SIG-M5 treated with dmso at 0.1 percent for 504 hours (cell line): Measurements from ENCODE around the gene NAV2.
"Not testable (repeated sequence)": the region's sequence is repeated elsewhere in the genome, so short reads cannot be mapped to it uniquely, and the experiment has no call there.

ENCODE experiments used
- DNase-seq: peaks from one replicate; lab custom pipeline; 2025; ENCODE audit not compliant: unreplicated experiment; lab: John Stamatoyannopoulos, UW

Gene NAV2

DNA sequence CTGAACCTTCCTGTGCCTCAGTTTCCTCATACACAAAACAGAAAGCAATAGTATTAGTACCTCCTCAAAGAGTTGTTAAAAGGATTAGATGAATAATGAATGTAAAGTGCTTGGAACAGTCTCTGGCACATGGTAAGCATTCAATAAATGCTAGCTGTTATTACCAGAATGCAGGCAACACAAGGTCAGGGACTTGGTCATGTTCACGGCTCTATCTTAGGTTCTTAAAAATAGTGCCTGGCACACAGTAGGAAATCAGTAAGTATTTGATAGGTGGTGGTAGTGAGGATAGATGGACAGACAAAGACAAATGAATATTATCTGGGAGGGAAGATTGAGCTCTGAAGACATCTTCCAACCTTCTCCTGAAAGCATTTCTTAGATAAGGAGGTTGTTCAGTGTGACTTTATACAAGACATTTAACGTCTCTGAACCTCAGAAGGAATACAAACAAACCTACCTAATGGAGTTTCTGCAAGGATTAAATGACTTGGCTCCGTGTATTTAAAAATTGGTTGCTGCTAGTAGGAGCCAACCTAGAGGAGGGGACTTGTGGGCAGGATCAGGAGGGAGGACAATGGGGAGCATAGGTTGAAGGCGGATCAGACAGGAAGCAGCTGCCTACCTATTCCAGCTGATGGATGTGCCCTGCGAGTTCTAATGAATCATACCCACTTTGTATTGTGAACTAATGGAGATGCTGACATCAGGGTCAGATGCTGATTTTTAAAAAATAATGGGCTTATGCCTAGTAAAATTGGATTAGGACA lies 353.6 kb downstream of the NAV2 start:
- no peak for DNase-seq

DNA sequence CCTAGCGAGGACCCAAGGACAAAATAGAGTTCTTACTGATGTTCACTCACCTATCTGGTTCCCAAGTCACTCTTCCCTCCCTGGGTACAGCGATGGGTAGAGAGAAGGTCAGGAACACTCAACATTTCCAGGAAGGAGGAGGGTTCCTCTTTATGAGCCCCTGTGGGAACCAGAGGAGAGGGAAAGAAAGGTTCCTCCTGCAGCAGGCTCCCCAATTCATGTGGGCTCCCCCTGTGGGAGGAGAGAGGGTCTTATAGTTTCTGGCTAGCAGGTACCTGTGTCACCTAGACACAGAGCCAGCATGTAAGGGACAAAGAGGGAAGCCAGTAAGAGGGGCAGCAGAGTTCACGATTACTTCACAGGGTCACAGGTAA lies 354.1 kb downstream of the NAV2 start:
- DNase-seq, result no peak

DNA sequence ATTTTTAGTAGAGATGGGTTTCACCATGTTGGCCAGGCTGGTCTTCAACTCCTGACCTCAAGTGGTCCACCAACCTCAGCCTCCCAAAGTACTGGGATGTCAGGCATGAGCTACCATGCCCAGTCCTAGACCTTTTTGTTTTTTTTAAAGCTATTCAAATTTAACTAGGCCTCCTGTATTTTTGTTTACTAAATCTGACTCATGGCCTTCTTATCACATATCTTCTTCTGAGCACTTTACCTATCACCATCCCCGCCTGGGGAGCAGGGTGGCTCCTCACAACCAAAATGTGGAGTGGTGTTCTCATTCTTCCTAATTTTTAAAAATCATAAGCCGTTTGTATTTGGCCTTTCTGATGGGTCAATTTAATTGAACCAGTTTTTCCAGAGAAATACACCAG lies 355.0 kb downstream of the NAV2 start:
- no peak for DNase-seq

DNA sequence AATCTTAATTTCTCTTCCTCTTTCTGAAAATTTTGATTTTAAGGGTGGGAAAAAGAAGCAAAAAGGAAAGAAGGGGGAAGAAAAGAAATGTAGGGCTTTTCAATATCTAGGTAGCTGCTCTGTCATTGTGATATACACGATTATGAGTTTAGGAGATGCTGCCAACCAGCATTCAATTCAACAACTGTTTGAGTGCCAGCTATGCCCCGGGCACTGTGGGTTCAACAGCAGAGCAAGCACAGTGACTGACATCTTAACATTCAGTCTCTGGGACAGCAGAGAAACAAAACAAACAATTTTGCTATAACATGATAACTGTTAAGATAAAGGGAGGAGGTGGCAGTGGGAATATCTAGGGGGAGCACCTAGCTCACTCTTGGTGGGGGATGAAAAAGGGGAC lies 356.1 kb downstream of the NAV2 start:
- no peak for DNase-seq

DNA sequence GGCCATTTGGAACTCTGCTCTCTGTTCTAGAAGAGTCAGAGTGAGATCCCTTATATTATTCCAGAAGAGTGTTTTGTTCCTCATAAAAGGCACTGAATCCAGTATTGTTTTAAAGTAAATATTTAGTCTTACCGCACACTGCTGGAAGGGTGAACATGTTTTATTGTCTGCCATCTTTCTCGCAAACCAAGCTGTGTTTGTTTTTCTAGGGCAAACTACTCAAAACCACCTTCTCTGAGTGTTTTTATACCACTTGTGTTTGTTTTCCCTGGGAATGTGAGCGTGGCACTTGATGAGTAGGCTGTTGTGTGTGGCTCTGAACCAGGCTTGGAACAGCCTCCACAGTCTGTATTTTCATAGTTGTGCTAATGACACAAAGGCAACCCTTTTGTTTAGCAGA lies 357.8 kb downstream of the NAV2 start:
- DNase-seq, result no peak

DNA sequence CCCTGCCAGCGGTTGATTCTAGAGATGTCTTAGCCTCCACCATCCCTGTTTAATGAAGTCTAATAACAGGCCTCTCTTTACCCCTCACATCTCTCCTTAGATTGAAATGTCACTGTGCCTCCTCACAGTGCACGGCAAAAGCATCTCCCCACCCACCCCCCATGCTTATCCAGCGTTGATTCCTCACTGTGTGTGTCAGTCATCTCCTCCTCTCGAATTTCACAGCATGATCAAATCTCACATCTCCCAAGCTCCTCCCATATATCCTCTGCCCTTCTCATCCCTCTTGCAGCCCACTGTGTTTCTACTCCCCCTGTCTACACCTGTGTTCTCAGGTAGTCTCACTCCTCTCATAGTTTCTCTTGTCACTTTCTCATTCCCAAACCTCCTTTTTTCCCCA lies 363.0 kb downstream of the NAV2 start:
- no peak for DNase-seq

DNA sequence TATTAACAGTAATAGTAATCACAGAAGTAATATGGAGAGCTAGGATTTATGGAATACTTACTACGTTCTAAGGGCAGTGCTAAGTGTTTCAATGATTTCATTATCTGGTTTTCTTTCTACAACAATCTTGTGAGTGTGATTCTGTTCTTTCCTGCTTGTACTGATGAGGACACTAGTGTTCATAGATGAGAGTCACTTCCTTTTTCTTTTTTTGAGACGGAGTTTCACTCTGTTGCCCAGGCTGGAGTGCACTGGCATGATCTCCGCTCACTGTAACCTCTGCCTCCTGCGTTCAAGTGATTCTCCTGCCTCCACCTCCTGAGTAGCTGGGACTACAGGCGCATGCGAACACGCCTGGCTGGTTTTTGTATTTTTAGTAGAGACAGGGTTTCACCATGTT lies 366.2 kb downstream of the NAV2 start:
- DNase-seq, result no peak

DNA sequence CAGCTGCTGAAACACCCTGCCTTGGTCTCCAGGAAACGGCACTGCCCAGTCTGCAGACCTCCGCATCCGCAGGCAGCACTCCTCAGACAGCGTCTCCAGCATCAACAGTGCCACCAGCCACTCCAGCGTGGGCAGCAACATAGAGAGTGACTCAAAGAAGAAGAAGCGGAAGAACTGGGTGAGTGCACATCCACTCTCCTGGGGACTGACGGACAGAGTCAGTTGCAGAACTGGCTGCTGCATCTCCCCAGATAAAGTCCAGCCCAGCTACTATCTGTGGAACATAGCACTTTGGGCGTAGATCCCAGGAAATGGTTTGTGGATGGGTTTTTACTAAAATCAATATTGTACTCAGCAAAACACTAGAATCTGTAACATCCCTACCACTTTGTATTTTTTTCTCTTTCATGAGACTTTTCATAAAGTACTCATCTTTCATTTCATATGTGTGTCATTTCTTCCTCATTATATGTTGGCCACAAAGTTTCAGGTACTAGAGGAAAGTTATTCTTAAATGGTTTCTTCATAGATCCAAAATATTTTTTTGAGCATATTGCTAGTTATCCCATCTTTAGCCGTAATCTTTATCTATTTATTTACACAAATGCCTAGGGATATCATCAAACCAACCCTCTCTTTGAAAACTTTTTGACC lies 367.5 kb downstream of the NAV2 start:
- no peak for DNase-seq

DNA sequence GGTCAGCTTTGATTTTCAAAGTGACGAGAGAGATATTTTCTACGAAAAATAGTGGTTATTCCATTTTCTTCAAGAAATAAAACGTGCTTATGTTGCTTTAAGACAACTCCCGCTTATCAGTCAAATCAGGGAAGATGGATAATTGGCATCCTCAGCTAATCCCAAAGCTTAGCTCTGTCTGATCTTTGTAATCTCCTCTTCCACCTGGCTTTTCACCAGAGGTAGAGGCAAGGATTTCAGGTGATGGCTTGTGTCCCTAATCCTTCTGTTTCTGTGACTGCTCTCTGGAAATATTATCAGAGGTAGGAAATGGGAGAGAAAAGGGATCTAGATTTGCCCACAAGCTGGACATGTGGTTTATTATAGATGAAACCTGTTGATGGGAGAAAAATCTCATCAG lies 368.7 kb downstream of the NAV2 start:
- no peak for DNase-seq

DNA sequence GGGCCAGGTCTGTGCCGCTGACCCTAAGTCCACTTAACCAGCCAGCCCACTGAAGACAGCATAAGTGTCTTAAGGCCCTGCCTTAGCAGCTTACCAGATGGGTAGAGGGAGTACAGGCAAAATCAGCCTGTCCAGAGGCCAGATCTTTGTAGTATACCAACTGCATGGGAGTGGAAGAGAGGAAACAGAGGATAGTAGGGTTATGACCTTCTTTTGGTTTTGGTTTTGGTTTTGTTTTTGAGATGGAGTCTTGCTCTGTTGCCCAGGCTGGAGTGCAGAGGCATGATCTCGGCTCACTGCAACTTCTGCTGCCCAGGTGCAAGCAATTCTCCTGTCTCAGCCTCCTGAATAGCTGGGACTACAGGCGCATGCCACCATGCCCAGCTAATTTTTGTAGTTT lies 371.2 kb downstream of the NAV2 start:
- DNase-seq, result not testable (repeated sequence)

DNA sequence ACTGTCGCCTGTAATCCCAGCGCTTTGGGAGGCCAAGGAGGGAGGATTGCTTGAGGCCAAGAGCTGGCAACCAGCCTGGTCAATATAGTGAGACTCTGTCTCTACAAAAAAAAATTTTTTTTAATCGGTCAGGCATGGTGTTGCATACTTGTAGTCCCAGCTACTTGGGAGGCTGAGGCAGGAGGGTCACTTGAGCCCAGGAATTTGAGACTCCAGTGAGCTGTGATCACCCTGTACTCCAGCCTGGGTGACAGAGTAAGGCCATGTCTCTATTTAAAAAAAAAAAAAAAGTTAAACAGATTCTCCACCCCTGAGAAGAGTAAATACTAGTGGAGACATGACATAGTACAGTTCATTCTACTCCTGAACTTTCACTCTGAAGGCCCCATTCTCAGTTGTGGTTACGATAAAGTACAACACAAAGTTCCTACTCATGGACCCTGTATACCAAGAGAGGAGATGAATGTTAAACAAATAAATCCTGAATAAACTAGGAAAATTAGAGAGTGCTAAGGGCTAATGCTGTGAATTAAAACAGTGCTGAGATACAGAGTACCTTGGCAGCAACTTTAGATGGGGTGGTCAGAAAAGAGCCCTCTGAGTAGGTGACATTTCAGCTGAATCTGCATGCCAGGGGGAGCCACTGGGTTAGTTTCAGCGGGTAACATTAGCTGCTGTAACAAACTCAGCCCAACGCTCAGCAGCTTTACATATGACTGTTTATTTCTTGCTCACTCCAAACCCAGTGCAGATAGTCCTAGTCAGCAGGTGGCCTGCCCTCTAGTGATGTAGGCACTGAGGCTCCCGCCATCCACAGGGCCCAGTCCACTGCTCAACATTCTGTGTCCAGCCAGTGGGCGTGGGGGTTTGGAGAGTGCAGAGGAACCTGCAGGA lies 372.5 kb downstream of the NAV2 start:
- no peak for DNase-seq

DNA sequence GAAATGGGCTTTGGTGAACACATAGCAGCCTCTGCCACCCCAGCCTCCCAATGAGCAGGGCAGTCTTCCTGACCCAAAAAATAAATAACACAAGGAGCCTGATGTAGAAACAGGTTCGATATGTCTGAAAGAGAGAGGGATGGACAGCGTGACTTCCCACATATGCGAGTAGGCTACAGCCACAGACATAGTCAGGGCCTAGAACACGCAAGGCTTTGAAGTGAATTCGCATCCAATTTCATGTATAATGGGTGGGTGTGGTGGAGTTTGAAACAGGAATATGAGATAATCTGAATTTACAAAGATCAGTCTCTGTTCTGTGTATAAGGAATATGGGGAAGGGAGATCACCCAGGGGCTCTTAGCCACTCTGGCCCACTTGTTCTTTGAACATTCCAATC lies 373.3 kb downstream of the NAV2 start:
- DNase-seq, result no peak

DNA sequence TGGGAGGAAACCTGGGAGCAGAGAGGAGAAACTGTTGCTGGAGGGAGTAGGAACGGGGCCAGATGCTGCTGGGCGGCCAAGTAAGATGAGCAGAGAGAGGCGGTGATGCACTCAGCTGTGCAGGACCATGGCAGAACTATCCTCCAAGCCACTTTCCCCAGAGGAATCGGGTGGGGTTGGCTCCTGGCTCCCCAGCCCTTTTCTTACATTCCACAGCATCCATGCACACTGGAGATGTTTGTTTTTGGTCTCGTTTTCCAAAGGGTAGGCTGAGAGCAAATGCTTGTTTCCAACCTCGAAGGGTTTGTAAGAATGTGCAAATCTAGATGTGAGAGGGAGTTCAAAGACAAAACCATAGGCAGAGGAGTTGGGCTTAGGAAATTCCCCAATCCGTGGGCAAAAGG lies 374.5 kb downstream of the NAV2 start:
- no peak for DNase-seq

DNA sequence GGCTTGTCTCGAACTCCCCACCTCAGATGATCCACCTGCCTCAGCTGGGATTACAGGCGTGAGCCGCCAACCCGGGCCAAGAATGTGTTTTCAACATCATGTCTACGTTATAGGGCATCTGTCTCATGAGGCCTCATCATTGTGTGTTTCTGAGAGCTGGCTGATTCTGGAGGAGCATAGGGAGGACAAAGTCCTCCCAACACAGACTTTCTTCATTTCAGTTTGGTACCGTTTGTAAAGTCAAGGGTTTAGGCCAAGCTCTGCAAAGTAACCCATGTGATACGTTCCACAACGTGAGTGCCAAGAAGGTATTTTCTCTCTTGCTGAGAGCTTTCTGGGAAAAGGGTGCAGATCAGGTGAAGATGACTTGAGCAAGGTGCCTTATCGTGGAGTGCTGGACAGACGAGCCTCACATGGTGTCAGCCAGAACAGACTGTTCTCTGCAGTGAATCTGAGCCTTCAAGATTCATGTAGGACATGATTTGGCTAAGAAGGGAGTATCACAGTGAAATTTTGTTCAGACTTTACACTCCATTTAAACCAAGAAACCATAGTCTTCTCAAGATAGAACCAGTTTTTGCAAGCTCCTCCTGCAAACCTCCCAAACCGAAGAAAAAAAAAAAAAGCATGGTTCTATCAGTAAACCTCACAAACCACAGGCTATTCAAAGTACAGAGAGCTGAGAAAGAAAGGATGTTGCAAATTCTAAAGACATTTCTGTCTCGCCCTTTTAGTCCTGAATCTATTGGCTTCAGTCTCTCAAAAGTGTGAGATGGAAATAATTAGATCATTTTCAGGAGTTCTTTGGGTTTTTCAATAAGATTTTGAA lies 376.0 kb downstream of the NAV2 start:
- DNase-seq, result no peak

DNA sequence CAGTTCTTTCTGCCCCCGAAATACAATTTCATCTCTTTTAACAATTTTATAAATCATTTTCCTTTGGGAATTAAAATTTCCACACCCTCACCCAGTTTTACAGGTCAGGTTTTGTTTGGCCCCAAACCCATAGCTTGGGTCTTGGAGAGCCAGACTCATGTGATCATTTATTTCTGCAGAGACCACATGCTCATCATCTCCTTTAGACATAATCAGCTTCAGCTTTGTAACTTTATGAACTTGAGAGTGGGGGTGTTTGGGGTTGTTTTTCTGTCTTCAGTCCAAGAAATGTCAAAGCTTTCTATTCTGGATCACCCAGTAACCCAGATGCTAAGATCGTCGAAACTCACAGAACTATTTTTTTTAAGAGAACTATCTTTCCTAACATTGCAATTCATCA lies 376.7 kb downstream of the NAV2 start:
- DNase-seq, result no peak

DNA sequence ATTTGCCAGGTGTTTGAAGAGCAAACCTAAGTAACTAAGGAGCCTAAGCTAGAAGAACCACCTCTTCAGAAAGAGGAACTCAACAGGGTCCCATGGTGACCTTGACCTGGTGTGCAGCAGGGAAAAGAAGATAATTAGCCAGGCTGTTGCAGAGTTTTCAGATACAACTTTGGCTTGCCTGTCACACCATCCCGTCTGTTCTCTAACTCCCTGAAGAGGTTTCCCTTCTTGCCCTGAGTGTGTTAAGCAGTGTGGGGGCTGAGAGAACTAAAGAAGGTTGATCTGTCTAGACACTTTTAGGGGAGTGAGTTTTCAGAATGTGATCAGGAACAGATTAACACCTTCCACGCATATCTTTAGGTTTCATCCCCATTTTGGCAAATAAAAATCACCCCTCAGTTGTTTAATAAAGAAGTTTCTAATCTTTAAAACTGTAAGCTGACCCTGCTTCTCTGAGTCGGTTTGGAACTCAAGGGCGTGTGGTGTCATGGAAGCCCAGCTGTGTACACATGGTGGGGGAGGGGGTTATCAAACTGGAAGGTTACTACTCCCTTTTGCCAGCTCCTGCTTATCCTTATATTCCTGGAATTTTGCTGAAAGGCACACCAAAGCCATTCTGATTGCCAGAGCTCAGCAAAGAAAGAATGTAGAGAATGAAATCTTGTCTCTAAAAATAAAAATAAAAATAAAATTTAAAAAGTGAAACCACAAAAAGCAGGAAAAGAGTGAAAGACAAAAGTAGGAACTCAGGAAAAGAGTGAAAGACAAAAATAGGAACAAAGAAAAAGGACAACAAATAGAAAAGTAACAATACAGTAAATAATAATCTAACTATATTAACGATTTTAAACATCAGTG lies 377.4 kb downstream of the NAV2 start:
- no peak for DNase-seq

DNA sequence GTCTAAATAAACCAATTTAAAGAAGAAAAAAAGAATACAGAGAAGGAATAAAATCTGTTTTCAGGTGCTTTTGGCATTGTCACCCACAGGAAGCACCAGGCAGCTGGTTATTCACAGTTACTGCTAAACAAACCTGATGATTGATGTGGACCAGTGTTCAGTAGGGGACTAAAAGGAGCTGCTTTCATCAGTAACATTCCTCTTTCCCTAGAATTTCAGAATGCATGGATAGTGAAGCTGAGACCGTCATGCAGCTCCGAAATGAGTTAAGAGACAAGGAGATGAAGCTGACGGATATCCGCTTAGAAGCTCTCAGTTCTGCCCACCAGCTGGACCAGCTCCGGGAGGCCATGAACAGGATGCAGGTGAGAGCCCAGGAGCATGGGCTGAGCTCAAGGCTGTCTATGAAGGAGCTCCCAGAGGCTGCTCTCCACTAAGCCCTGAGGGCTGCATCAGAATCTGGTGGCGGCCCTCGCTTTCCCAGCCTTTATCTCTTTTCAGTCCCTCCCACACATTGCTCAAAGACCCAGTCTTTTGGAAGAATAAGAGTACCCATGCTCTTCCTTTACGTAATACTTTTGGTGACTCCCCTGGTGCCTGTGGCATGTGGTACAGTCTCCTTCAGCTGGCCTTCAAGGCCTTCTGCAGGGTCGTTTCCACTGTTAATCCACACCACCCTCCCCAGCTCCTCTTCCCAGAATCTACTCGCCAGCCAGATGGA lies 378.2 kb downstream of the NAV2 start:
- no peak for DNase-seq

DNA sequence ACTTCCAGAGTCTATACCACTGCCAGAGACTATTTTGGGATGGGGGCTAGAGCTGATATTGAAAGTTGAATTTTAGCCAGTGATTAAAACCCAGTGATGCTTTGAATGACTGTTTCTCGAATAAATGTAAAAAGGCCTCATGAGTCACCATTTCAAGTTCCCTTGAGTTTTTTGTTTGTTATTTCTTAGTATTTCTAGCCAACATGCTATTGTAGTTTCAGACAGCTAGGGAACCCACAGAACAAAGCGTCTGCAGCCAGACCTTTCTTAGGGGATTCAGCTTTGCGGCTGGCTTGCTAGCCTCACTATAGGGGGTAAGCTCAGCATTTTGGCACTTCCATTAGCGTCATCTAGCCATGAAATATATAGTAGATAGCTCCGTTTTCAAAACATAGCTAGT lies 381.1 kb downstream of the NAV2 start:
- DNase-seq, result no peak

DNA sequence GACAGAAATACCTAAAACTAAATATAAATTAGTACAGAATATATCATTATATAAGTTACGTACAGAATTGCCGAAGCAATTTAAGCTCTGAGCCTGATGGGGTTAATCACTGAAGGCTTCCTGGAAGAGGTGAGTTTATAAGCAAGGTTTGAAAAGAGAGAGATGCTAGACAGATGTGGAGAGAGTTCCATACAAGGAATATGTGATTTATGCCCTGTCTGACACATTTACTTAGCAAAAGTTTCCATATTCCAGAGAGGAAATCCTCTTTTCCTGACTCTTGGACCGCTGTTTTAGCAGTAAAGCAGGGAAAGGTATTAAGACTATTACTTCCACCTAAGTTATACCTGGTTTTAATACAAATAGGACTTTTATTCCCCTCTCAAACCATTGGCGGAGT lies 382.6 kb downstream of the NAV2 start:
- DNase-seq, result no peak
